Thyroid gland (tissue), 4 donors: ENCODE results near the gene TCF7L1.
"Not testable (repeated sequence)": the region's sequence is repeated elsewhere in the genome, so short reads cannot be mapped to it uniquely, and the experiment has no call there.

Experiments
- CTCF ChIP-seq, 6 experiments: fragments of 200-600 bp in 3 of 6; fragments of 450-650 bp in 3 of 6; sonication (generic) in 3 of 6; IDR thresholded peaks; one replicate each; pipeline ENCODE4 v1.5.1; 2016 to 2019; ENCODE audit warnings: antibody characterized with exemption in 6 of 6, mild to moderate bottlenecking in 2 of 6, inconsistent platforms in 1 of 6, moderate library complexity in 1 of 6
- POLR2A ChIP-seq, 2 donors: fragments of 450-650 bp; IDR thresholded peaks; one replicate each; pipeline ENCODE4 v1.6.1; 2017; ENCODE audit warnings: antibody characterized with exemption in 2 of 2, mild to moderate bottlenecking in 2 of 2, moderate library complexity in 1 of 2

DNA sequence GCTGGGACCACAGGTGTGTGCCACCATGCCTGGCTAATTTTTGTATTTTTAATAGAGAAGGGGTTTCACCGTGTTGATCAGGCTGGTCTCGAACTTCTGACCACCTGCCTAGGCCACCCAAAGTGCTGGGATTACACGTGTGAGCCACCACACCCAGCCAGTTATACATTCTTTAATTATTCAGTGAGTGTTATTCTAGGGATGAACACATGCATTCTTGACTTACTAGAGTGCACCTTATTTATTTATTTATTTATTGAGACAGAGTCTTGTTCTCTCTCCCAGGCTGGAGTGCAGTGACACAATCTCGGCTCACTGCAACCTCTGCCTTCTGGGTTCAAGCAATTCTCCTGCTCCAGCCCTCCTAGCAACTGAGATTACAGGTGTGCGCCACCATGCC is 6.7 kb upstream of the TCF7L1 start:
- TF ChIP-seq POLR2A, CTCF (IDR thresholded peaks at IDR 0.05): not testable (repeated sequence)
